Spinal cord (tissue), 10 donors: ENCODE measurements around the gene SH3GL3. TPM values are rescaled to one million over a fixed set of nuclear protein-coding genes. Genes with fewer than 3 reads are reported as not detected.

Experiments used
- DNase-seq, 6 donors: peaks; one replicate each; pipeline versions ENCODE4 v3.0.0 to v3.0.0-alpha.2; 2013 to 2015; ENCODE audit warnings: low spot score in 6 of 6, low read depth in 4 of 6
- H3K27ac ChIP-seq: one replicate; pipeline ENCODE4 v1.5.1; 2013; ENCODE audit warnings: low read depth, low read length, control low read depth
- H3K27me3 ChIP-seq: one replicate; pipeline ENCODE4 v1.6.1; 2013; ENCODE audit warnings: low read length; ENCODE audit not compliant: control insufficient read depth, insufficient read depth
- H3K36me3 ChIP-seq: one replicate; pipeline ENCODE4 v1.6.1; 2013; ENCODE audit warnings: low read length; ENCODE audit not compliant: control insufficient read depth, insufficient read depth
- H3K4me1 ChIP-seq: one replicate; pipeline ENCODE4 v1.6.1; 2013; ENCODE audit warnings: low read length; ENCODE audit not compliant: control insufficient read depth, insufficient read depth
- H3K4me3 ChIP-seq: one replicate; pipeline ENCODE4 v1.5.1; 2013; ENCODE audit warnings: low read depth, low read length, control low read depth
- H3K9me3 ChIP-seq: one replicate; pipeline ENCODE4 v1.6.1; 2013; ENCODE audit warnings: low read length; ENCODE audit not compliant: control insufficient read depth, insufficient read depth
- WGBS: methylation state at CpG from one replicate; pipeline ENCODE4 v1.1.5; 2013; ENCODE audit warnings: missing lambda C conversion rate; ENCODE audit not compliant: insufficient coverage; 5-methylcytosine and 5-hydroxymethylcytosine counted together
- polyA plus RNA-seq, 2 donors: library from polyadenylated mRNA; unstranded; fragments of 120-200 nt; gene quantifications; one replicate each; pipeline ENCODE4 v1.2.1, GENCODE V29; 2013; ENCODE audit not compliant: insufficient read length in 2 of 2
- total RNA-seq, 2 donors: library from RNA; depleted of rRNA in 1 of 2; stranded (reverse); fragments of 120-200 nt in 1 of 2; fragments of >200 nt in 1 of 2; gene quantifications; one replicate each; pipeline versions ENCODE4 v1.2.3 to v1.2.4, GENCODE V29; 2013 to 2014
- donor health status: healthy.

The SH3GL3 gene
- total and polyA plus RNA-seq, 4 donors = 46.6 to 105 (median 89.5) TPM

DNA sequence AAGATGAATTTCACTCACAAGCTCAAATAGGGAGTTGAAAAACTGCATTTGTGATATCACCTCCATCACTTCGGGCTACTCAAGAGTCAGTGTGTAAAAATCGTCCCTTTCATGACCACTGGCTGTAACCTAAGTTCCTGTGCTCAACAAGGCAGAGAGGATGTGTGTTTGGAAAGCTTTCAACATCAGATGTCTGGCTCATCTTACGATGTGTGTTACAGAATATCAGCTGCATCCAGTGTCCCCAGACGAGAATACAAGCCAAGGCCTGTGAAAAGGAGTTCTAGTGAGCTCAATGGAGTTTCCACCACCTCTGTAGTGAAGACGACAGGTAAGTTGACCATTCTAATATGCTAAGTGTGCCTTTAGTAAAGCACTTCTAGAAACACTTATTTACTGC lies 141.3 kb downstream of the SH3GL3 start:
- 70% methylated on average over 2 of the region's 5 CpGs for WGBS
- no peak for DNase-seq
- no peaks in the 10 kb centered on the region for H3K36me3 ChIP-seq
- H3K9me3 ChIP-seq = no peaks in the 10 kb centered on the region
- no peaks in the 10 kb centered on the region for H3K27me3 ChIP-seq
- H3K4me1 ChIP-seq = no peaks in the 10 kb centered on the region
- H3K4me3 ChIP-seq = no peak overlapping the region
- no peak overlapping the region for H3K27ac ChIP-seq

DNA sequence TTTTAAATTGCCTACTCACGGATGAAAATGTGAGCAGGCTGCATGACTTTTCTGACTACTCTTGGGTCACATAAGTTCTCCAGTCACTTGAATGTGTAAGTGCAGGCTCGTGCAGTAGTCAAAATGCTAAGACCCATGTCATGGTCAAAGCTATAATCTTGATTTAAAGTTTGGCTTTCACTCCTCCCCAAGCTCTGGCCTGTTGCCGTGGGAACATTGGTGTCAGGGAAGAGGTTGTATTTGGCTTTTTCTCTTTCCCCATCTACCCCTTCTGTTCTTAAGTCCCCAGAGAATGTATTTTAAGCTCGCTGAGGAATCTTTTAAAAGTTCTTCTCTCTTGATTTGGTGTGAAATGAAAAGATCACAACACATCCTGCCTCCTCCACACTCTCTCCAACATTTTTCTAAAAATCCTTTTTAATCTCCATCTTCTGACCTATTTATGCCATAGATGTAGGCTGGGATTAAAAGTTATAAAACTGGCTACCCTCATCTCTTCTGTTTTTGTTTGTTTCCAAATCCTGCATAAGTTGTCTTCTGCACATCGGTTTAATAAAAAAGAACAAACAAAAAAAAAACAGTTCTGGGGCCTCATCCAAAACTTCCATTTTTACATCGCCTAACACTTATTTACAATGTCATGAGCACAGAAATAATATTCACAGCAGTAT lies 145.4 kb downstream of the SH3GL3 start:
- no peak overlapping the region for H3K27ac ChIP-seq

DNA sequence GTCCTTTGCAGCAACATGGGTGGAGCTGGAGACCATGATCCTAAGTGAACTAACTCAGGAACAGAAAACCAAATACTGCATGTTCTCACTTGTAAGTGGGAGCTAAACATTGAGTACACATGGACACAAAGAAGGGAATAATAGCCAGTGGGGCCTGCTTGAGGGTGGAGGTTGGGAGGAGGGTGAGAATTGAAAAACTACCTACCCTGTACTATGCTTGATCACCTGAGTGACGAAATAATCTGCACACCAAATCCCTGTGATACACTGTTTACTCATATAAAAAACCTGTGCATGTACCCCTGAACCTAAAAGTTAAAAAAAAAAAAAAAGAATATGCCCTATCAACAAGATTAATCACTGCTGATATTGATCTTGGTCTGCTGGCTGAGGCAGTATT lies 148.1 kb downstream of the SH3GL3 start:
- Histone ChIP-seq H3K27ac (no peak overlapping the region), H3K36me3 (no peaks in the 10 kb centered on the region), H3K4me3 (no peak overlapping the region), H3K4me1 (no peaks in the 10 kb centered on the region), H3K9me3 (no peaks in the 10 kb centered on the region), H3K27me3 (no peaks in the 10 kb centered on the region)
- DNase-seq = no peak
- no CpG with 5 or more reads among the region's 1 CpG for WGBS

More for the DNA sequence above, 145.4 kb downstream of the SH3GL3 start:
- H3K9me3 ChIP-seq = no peaks in the 10 kb centered on the region
- 67% methylated on average over 1 of the region's 6 CpGs for WGBS
- H3K36me3 ChIP-seq = no peaks in the 10 kb centered on the region
- no peak overlapping the region for H3K4me3 ChIP-seq
- peak in 1 of 6 donors; percentile 61 for DNase-seq
- no peaks in the 10 kb centered on the region for H3K27me3 ChIP-seq
- no peaks in the 10 kb centered on the region for H3K4me1 ChIP-seq

DNA sequence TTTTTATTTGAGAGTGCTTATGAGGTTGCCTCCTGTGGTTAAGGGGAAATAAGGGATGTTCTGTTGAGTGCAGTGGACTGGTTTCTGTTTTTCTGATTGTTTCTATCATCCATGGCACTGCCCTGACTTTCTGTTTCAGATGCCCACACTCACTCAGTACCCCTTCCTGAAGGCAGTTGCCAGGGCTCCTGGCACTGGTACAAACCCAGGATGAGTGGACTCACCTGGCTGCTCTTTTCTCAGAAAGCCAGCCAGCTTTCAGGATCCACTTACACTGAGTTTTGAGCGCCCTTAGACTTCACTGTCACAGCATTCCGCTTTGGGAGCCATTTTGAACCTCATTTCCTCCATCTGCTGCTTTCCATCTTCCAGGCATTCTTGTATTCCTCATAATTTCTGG lies 150.9 kb downstream of the SH3GL3 start:
- Histone ChIP-seq H3K27me3 (no peaks in the 10 kb centered on the region), H3K4me3 (no peak overlapping the region), H3K27ac (no peak overlapping the region), H3K36me3 (no peaks in the 10 kb centered on the region), H3K4me1 (no peaks in the 10 kb centered on the region), H3K9me3 (no peaks in the 10 kb centered on the region)
- WGBS = 79% methylated on average over 2 of the region's 2 CpGs
- DNase-seq = no peak

DNA sequence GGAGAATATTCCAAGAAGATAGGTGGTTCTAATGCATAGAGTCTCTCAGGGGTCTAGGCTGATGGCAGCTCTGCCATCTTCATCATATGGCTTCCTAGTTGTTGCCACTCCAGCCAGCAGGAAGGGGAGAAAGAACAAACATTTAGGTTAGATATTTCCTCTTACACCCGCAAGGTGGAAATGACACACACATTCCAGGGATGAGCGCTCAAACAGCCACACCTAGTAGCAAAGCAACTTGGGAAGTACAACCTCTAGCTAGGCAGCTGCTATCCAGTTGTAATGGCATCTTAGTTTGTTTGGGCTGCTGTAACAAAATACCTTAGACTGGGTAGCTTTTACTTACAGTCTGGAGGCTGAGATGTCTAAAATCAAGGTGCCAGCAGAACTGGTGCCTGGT lies 154.9 kb downstream of the SH3GL3 start:
- Histone ChIP-seq H3K4me3 (no peak overlapping the region), H3K27me3 (no peaks in the 10 kb centered on the region), H3K27ac (no peak overlapping the region), H3K9me3 (no peaks in the 10 kb centered on the region), H3K4me1 (no peaks in the 10 kb centered on the region), H3K36me3 (no peaks in the 10 kb centered on the region)
- no peak for DNase-seq
- no CpG with 5 or more reads among the region's 2 CpGs for WGBS

DNA sequence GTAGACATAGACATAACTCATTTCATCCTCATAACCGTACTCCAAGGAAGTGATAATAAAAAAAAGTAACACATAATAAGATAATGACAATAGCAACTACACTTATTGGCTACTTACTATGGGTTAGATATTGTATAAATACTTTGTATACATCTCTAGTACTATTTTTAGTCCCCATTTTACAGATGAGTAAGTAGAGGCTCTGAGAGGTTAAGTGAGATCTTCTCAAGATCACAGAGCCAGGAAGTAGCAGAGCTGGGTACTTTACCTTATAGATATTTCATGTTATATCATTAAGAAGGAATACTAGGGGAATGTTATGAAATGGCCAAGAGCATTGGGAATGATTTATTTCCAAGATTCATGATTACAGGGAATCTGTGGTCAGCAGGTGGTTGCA lies 157.4 kb downstream of the SH3GL3 start:
- Histone ChIP-seq H3K4me1 (no peaks in the 10 kb centered on the region), H3K9me3 (no peaks in the 10 kb centered on the region), H3K27ac (no peak overlapping the region), H3K27me3 (no peaks in the 10 kb centered on the region), H3K36me3 (no peaks in the 10 kb centered on the region), H3K4me3 (no peak overlapping the region)
- WGBS = no CpG with 5 or more reads among the region's 1 CpG
- DNase-seq = no peak

DNA sequence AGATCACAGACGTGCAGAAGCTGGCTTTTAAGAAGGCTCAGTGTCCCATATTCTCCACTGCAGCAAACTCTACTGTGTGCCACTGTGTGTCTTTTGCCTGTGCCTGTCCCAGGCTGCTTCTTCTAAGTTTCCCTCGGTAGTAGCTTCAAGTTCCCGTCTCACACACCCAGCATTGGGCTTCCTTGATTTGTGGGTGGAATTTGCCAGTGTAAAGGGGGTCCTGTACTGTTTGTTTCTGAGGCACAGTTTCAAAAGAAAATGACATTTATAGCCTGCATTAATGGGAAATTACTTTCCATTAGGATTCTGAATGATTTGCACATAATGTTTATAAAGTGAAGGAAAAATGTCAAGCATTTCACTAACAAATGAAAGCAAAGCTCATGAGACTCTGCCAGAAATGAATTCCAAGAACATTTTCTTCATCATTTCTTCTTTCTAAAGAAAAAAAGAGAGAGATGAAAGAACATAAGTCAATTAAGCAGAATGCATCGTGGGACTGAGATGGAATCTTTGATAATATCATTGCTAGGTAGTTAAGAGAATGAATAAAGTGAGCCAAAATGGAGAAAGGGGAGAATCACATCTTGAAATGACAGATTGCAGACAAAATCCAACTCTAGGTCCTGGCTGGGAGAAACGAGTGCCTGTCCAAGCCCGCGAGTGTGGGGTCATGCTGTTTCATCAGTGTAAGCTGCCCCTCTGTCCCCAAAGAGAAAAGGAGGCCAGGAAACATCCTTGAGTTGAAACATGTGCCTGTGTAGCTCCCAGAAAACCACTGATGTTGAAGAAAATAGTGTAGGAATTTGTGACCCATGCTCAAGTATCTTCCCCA lies 158.2 kb downstream of the SH3GL3 start:
- no peaks in the 10 kb centered on the region for H3K4me1 ChIP-seq
- DNase-seq = peak in 1 of 6 donors; percentile 5
- H3K27me3 ChIP-seq = no peaks in the 10 kb centered on the region
- no peaks in the 10 kb centered on the region for H3K36me3 ChIP-seq
- 71% methylated on average over 5 of the region's 7 CpGs for WGBS
- H3K4me3 ChIP-seq = no peak overlapping the region
- no peak overlapping the region for H3K27ac ChIP-seq
- H3K9me3 ChIP-seq = no peaks in the 10 kb centered on the region

DNA sequence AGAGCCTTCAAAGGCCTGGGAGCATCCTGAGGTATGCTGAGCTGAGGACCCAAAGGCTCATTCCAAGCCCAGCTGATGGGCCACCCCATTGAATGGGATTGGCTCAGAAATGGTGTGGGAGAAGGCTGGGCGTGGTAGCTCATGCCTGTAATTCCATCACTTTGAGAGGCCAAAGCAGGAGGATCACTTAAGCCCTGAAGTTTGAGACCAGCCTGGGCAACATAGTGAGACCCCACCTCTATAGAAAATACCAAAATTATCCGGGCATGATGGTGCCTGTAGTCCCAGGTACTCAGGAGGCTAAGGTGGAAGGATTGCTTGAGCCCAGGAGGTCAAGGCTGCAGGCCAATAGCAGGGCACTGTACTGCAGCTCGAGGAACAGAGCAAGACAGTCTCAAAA lies 163.0 kb downstream of the SH3GL3 start:
- H3K36me3 ChIP-seq = peaks cover 3% of the 10 kb centered on the region
- H3K27ac ChIP-seq = no peak overlapping the region
- no peaks in the 10 kb centered on the region for H3K27me3 ChIP-seq
- H3K4me1 ChIP-seq = no peaks in the 10 kb centered on the region
- no peaks in the 10 kb centered on the region for H3K9me3 ChIP-seq
- 90% methylated on average over 2 of the region's 3 CpGs for WGBS
- H3K4me3 ChIP-seq = no peak overlapping the region
- DNase-seq = no peak

DNA sequence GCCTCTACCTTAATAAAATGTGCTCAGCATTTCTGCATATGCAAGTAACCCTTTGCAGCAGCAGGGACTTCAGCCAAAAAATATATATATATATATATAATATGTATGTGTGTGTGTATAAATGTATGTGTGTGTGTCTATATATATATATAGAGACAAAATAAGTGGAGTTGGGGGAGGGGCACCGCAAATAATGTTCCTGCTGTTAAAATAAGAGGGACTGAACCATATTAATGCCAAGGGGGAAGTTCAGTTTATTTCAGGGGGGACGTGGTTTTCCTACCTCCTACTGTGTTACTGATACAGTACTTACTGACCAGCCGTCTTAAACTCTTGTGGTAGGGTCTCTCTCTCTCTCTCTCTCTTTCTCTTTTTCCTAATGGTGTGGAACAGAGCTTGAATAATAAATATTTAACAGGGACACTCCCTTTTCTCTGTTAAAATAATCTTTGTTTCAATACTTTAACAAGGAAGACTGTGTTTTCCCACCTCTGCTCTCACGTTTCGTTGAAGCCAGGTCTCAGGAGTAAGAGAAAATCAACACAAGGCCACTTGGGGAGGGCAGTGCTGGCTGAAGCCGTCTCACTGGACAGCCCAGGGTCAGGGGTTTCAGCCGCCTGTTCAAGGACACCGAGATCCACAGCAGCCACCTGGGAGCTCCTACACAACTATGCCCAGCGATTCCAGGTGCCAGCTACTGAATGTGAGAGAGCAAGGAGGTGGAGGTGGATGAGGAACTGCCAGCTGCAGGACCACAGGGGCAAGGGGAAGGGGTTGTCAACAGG lies 164.0 kb downstream of the SH3GL3 start:
- no peak overlapping the region for H3K4me3 ChIP-seq
- H3K27me3 ChIP-seq = no peaks in the 10 kb centered on the region
- H3K27ac ChIP-seq = no peak overlapping the region
- H3K9me3 ChIP-seq = no peaks in the 10 kb centered on the region
- 88% methylated on average over 6 of the region's 9 CpGs for WGBS
- peaks cover 3% of the 10 kb centered on the region for H3K36me3 ChIP-seq
- DNase-seq = no peak
- H3K4me1 ChIP-seq = no peaks in the 10 kb centered on the region
